Activated CD4-positive, CD25-positive, alpha-beta regulatory T cell treated with anti-CD3 and anti-CD28 coated beads, Interleukin-2, amount 50 U/mL, for 16 hours (primary cell): ENCODE measurements around the gene FAM32A.

ENCODE experiments used
- DNase-seq: peaks from one replicate; pipeline ENCODE4 v3.0.0-alpha.2; 2020; ENCODE audit warnings: low read depth, low spot score

Gene FAM32A

GRCh38 chr19:16202320-16203255 is 17.4 kb downstream of the FAM32A start:
- DNase-seq, result no peak

DNA sequence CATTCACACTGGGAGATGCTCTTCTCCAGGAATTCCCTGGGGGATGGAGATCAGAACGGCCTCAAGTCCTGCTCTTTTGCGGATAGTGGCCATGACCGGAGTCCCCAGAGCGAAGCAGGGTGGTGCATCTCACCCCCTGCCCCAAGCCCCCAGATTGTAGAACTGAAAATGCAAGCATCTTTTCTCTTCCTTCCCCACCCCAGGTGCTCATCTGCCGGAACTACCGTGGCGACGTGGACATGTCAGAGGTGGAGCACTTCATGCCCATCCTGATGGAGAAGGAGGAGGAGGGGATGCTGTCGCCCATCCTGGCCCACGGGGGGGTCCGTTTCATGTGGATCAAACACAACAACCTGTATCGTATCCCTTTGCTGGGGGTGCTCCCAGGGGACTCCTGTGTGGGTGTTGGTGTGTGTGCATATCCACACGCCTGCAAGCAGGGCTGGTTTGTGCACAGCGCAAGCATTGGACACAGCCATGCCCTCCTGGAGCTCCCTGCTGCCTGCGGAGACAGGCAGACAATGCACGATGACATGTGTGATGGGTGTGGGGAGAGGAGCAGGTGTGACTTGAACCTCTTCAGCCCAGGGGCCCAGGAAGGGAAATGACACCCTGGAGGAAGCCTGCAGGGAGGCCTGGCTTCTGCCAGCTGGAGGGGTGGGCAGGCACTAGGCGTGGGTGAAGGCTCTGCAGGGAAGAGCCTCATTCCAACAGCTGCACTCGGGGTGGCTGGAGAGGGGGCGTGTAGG is 18.2 kb downstream of the FAM32A start:
- DNase-seq, result no peak

- no peak for DNase-seq
These were observed 18.7 kb downstream of the FAM32A start for GRCh38 chr19:16204005-16204294.

- DNase-seq, result no peak
These were observed 20.2 kb downstream of the FAM32A start for GRCh38 chr19:16205205-16206045.

DNA sequence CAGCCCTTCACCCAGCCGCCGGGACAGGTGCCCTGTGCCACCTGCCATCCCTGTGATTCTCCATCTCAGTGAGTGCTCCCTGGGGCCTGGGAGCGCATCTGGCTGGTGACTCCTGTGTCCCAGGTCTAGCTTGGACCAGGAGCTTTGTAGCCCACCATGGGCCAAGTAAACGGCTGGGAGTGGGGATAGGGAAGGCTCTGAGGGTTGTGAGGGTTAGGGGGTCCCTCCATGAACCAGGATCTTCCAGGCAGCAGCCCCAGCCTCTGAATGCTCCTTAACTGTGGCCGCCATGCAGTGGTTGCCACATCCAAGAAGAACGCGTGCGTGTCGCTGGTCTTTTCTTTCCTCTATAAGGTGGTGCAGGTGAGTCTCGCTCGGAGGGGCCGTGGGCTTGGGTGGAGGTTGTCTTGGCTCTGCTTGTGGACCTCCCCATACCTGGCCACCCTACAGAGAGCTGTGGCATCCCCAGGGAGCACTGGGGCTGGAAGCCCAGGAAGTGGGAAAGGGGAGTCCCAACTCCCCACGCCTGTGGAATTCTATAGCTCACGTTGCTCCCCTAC is 20.9 kb downstream of the FAM32A start:
- DNase-seq, result no peak

DNA sequence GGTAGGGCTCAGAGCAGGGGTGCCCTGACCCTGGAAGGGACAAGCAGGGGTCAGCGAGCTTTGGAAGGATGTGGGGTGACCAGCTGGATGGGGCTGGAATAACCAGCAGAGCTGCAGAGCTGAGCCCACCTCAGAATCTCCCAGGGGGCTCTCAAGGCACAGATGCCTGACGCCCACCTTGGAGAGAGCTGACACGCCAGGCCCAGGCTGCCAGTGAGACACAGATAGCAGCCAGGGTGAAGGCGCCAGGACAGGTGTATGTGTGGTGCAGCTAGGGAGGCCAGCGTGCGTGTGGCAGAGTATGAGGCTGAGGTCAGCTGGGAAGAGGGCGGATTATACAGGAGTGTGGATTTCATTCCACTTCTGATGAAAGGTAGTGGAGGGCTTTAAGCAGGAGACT is 21.4 kb downstream of the FAM32A start:
- DNase-seq, result no peak

GRCh38 chr19:16207063-16207462 is 21.9 kb downstream of the FAM32A start:
- DNase-seq, result no peak

GRCh38 chr19:16207490-16208025 is 22.3 kb downstream of the FAM32A start:
- no peak for DNase-seq

DNA sequence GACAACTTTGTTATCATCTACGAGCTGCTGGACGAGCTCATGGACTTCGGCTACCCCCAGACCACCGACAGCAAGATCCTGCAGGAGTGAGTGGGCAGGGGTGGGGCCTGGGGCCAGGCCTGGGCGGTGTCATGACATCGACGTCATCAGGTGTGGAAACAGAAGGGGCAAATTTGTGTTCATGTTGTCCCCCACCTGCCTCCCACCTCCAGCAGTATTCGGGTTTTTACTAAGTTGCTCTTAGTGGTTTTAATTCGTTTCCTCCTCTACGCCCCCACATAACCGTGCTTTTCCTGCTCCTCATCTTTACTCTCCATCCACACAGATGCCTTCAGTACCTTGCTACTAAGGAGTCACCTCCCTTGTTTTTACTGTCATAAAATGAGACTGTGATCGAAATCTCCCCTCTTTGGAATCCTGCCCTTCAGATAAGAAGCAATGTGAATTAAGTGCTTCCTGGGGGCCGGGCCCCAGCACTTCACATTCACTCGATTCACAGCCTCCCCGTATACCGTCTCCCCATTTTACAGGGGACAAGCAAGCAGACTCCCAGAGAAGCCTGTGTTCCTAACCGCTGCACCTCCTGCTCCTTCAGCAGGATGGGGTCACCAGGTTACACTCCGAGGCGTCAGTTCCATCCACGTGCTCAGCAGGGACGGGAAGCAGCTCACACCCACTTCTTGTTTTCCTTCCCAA is 23.0 kb downstream of the FAM32A start:
- no peak for DNase-seq

DNA sequence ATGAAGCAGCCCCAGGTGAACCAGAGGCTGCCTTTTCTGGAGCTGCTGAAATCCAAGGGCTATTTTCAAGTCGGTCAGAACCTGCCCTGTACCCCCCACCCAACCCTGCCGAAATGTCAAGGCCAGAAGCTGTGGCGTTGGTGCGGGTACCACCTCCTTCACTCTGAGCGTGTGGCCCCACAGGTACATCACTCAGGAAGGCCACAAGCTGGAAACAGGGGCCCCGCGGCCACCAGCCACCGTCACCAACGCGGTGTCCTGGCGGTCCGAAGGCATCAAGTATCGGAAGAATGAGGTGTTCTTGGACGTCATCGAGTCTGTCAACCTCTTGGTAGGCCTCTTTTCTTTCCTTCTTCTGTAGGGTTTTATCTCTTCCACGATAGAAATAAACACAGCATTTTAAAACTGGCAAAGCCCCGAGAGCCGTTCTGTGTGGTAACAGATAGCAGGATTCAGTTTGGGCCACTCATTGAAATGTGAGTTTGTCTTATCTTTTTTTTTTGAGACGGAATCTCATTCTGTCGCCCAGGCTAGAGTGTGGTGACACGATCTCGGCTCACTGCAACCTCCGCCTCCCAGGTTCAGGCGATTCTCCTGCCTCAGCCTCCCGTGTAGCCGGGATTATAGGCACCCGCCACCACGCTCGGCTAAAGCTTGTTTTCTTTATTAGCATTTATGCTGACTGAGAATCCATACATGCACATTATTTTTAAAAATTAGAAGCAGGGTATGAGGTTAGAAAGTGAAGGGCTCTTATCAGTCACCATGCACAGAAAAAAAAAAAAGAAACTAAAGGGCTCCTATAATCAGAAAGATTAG is 23.8 kb downstream of the FAM32A start:
- no peak for DNase-seq

- no peak for DNase-seq
These were observed 25.0 kb downstream of the FAM32A start for GRCh38 chr19:16210168-16210567.

DNA sequence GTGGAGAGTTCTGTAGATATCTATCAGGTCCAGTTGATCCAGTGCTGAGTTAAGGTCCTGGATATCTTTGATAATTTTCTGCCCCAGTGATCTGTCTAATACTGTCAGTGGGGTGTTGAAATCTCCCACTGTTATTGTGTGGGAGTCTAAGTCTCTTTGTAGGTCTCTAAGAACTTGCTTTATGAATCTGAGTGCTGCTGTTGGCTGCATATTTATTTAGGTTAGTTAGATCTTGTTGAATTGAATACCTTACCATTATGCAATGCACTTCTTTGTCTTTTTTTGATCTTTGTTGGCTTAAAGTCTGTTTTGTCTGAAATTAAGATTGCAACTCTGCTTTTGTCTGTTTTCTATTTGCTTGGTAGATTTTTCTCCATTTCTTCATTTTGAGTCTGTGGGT is 27.9 kb downstream of the FAM32A start:
- DNase-seq, result no peak

DNA sequence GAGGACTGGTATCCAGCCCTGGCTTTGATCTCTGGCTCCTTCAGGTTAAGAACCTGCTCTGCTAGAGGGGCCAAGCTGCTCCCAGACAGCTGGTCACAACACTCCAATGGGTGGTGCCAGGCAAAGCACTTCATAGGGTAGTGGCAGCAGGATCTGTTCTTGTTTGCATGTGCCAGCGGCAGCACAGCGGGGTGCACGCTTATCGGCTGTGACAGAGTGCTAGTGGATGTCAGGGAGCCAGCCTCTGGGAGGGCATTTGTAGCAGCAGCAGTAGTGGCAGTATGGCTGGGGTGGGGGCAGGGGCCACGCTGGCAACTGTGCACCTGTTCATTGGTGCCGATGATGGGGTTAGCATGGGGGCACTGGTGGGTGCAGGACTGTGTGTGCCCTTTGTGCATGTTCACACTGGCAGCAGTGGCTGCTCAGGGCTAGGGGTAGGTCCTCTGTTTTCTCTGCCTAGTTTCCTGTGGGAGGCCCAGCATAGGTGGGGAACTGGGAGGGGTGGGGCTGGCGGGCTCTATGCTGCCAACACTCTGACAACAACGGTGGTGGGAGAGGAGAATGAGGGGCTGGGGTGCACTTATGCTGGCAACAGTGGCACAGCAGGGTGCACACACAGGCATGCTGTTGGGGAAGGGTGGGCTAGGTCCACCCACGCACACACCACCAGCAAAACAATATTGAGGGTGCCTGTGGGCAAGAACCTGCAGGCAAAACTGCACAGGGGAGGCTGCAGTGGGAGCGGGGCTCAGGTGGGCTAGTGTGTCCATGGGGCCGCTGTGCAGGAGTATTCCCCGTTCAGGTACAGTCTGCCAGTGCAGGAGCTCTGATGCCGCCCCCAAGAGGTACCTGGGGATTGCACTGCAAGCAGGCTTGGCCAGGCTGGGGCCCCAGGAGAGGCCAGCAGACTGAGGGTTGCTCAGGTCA is 31.8 kb downstream of the FAM32A start:
- no peak for DNase-seq

- DNase-seq, result no peak
These were observed 32.7 kb downstream of the FAM32A start for GRCh38 chr19:16217716-16218451.

- DNase-seq, result no peak
These were observed 33.6 kb downstream of the FAM32A start for GRCh38 chr19:16218851-16219250.

- DNase-seq, result no peak
These were observed 37.6 kb downstream of the FAM32A start for GRCh38 chr19:16222806-16223205.

- DNase-seq, result no peak
These were observed 38.5 kb downstream of the FAM32A start for GRCh38 chr19:16223746-16224145.
